Small intestine (tissue), 7 donors: ENCODE data around the gene CITED2. TPM values are rescaled to one million over a fixed set of nuclear protein-coding genes. Genes with fewer than 3 reads are reported as not detected.
"Not testable (repeated sequence)": the region's sequence is repeated elsewhere in the genome, so short reads cannot be mapped to it uniquely, and the experiment has no call there.

ENCODE experiments used
- DNase-seq, 2 donors: peaks; one replicate each; pipeline versions ENCODE4 v3.0.0 to v3.0.0-alpha.2; 2013
- FAIRE-seq: peaks from 2 replicates; lab custom pipeline; 2012; peaks lifted over from hg19 to GRCh38; lab: Jason Lieb, UNC
- H3K27ac ChIP-seq, 3 donors: one replicate each; pipeline ENCODE4 v1.5.1; 2013; ENCODE audit warnings: low read length in 2 of 3, mild to moderate bottlenecking in 2 of 3, control low read depth in 1 of 3, inconsistent platforms in 1 of 3, low read depth in 1 of 3, moderate library complexity in 1 of 3
- H3K27me3 ChIP-seq, 3 donors: one replicate each; pipeline ENCODE4 v1.6.1; 2013; ENCODE audit warnings: low read length in 3 of 3, inconsistent platforms in 1 of 3; ENCODE audit not compliant: control insufficient read depth in 3 of 3, insufficient read depth in 3 of 3
- H3K36me3 ChIP-seq, 3 donors: one replicate each; pipeline ENCODE4 v1.6.1; 2013; ENCODE audit warnings: low read length in 3 of 3, inconsistent platforms in 1 of 3, low read depth in 1 of 3, mild to moderate bottlenecking in 1 of 3, moderate library complexity in 1 of 3; ENCODE audit not compliant: control insufficient read depth in 3 of 3, insufficient read depth in 2 of 3
- H3K4me1 ChIP-seq, 3 donors: one replicate each; pipeline ENCODE4 v1.6.1; 2013; ENCODE audit warnings: low read length in 2 of 3, inconsistent platforms in 1 of 3, low read depth in 1 of 3, mild to moderate bottlenecking in 1 of 3, moderate library complexity in 1 of 3; ENCODE audit not compliant: control insufficient read depth in 3 of 3, insufficient read depth in 2 of 3
- H3K4me3 ChIP-seq, 3 donors: one replicate each; pipeline ENCODE4 v1.5.1; 2013; ENCODE audit warnings: low read length in 3 of 3, control low read depth in 1 of 3, inconsistent platforms in 1 of 3, low read depth in 1 of 3, mild to moderate bottlenecking in 1 of 3, moderate library complexity in 1 of 3
- H3K9me3 ChIP-seq, 2 donors: one replicate each; pipeline ENCODE4 v1.6.1; 2013; ENCODE audit warnings: low read depth in 1 of 2, low read length in 1 of 2; ENCODE audit not compliant: control insufficient read depth in 2 of 2, insufficient read depth in 1 of 2
- WGBS, 3 donors: extraction: QIAGEN DNeasy Blood & Tissue Kit; methylation state at CpG; one replicate each; pipeline ENCODE4 v1.1.7; 2013; 5-methylcytosine and 5-hydroxymethylcytosine counted together
- polyA plus RNA-seq, 4 donors: library from polyadenylated mRNA; stranded (reverse) in 3 of 4; unstranded in 1 of 4; fragments of 200-250 nt in 3 of 4; fragments of 120-200 nt in 1 of 4; gene quantifications; one replicate each; pipeline versions ENCODE4 v1.2.1 to v1.2.3, GENCODE V29; 2013
- donor health status: healthy with polysubstance abuse.
- donor health status: control.
- donor health status: control.
- donor health status: Bipolar disorder and iron deficiency.
- donor health status: healthy.

Gene CITED2
- polyA plus RNA-seq, 4 donors: 21.1 to 105 (median 31.5) TPM

DNA sequence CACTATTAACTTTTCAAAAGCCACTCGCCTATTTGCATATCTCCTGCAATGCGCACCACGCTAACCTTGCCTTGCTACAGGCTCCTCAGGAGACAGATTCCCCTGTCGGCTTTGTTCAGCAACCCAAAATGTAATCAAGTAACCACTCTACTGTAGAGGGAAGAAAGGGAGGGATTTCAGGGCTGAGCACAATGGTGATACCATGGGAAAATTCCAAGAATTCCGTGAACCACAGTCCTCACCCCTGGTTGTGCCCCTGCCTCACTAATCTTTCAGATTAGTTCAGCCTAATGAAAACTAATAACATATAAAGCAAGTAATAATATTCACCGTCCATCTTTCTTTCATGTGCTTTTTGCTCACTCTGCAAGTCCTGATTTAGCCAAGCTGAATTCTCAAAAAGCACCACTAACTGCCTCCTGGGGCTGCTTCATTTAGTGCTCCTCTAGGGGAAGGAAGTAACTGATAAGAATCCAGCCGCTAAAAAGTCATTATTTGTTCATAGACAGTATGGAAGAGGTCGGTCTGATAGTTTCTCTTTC lies 6.6 kb downstream of the CITED2 start:
- Histone ChIP-seq H3K27me3 (no peaks in the 10 kb centered on the region), H3K4me3 (no peak overlapping the region), H3K4me1 (peaks cover 0 to 20% (median 0%) of the 10 kb centered on the region in 3 donors), H3K36me3 (peaks cover 0 to under 1% (median 0%) of the 10 kb centered on the region in 3 donors), H3K9me3 (no peaks in the 10 kb centered on the region), H3K27ac (no peak overlapping the region)
- 64 to 69% (median 69%) methylated on average over 8 of the region's 8 CpGs for WGBS, 3 donors
- FAIRE-seq (no peak), DNase-seq (no peak)

DNA sequence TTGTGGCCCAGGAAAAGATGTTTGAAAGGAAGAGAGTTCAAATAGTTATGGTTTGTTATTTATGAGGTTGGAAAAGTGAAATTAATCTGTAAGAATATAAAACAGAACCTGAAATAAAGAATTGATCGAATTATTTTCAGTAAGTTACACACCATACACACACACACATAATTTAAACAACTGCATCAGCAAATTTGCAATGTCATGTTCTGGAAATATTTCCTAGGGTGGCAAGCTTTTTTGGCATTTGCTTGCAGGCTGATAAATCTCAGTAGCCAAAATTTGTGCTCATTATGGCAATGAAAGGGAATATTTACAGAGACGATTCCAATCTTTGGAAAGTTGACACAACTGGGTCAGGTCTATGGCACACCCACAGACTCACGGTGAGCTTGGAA lies 9.5 kb downstream of the CITED2 start:
- no peaks in the 10 kb centered on the region for H3K27me3 ChIP-seq
- WGBS, 3 donors: 57 to 72% (median 58%) methylated on average over 3 of the region's 3 CpGs
- H3K9me3 ChIP-seq: no peaks in the 10 kb centered on the region
- H3K4me1 ChIP-seq: peaks cover 0 to 12% (median 0%) of the 10 kb centered on the region in 3 donors
- FAIRE-seq (no peak), DNase-seq (no peak)
- H3K27ac ChIP-seq: no peak overlapping the region
- no peak overlapping the region for H3K4me3 ChIP-seq
- no peaks in the 10 kb centered on the region for H3K36me3 ChIP-seq

DNA sequence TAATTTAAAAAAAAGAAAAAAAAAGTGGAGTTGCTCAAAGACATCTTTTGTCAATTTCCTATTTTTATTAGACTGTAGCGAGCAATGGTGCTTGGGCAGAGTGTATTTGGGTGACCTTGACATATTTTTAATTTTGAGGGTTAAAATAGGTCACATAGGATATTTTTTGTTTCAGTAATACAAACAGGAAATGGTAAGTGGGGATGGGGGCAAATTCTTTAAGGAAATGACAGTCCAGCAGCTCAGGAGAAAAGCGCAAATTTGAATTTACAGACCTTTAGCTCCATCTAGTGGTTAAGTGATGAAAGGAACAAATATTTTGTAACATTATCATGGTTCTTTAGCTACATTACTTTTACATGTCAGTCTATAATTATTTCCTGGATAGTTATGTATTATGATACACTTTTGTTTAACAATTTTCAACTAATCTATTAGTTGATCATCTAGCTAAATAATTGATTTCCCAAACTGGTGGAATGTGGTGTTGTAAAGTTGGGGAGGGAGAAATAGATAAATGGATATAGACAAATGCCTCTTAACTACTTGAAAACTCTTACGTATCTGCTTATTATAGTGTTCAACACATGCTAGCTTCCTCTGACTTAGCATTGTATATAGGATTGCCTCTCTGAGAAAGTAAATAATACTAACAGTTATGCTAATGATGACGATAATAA lies 10.0 kb downstream of the CITED2 start:
- no peak overlapping the region for H3K4me3 ChIP-seq
- DNase-seq: peak; percentile 59 to 65
- no peaks in the 10 kb centered on the region for H3K36me3 ChIP-seq
- peak; percentile 47 for FAIRE-seq
- H3K9me3 ChIP-seq: no peaks in the 10 kb centered on the region
- 47 to 60% (median 56%) methylated on average over 4 of the region's 4 CpGs for WGBS, 3 donors
- H3K4me1 ChIP-seq: peaks cover 0 to 8% (median 0%) of the 10 kb centered on the region in 3 donors
- H3K27me3 ChIP-seq: no peaks in the 10 kb centered on the region
- H3K27ac ChIP-seq: no peak overlapping the region

DNA sequence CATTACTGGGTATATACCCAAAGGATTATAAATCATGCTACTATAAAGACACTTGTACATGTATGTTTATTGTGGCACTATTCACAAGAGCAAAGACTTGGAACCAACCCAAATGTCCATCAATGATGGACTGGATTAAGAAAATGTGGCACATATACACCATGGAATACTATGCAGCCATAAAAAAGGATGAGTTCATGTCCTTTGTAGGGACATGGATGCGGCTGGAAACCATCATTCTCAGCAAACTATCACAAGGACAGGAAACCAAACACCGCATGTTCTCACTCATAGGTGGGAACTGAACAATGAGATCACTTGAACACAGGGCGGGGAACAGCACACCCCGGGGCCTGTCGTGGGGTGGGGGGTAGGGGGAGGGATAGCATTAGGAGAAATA lies 10.7 kb downstream of the CITED2 start:
- H3K27ac ChIP-seq, H3K27me3 ChIP-seq, H3K9me3 ChIP-seq, DNase-seq, H3K4me1 ChIP-seq, H3K36me3 ChIP-seq, FAIRE-seq, H3K4me3 ChIP-seq: not testable (repeated sequence)
- 82 to 93% (median 86%) methylated on average over 5 of the region's 5 CpGs for WGBS, 3 donors

DNA sequence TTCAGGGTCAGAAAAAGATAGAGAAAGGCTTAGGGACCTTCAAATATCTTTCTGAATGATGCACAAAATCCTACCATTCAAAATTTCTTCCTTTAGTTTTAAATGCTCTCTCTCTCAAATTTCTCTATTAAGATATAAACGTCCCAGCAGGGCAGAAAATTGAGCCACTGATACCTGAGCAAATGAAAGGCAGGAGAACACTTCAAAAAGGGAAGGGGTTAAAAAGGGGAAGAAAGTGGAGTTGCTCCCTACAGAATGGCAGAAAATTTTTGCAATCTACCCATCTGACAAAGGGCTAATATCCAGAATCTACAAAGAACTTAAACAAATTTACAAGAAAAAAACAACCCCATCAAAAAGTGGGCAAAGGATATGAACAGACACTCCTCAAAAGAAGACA lies 11.3 kb downstream of the CITED2 start:
- H3K4me3 ChIP-seq, H3K4me1 ChIP-seq, H3K36me3 ChIP-seq, H3K27ac ChIP-seq, DNase-seq, FAIRE-seq, H3K27me3 ChIP-seq, H3K9me3 ChIP-seq: not testable (repeated sequence)
- 72 to 88% (median 75%) methylated on average over 1 of the region's 1 CpG for WGBS, 3 donors

DNA sequence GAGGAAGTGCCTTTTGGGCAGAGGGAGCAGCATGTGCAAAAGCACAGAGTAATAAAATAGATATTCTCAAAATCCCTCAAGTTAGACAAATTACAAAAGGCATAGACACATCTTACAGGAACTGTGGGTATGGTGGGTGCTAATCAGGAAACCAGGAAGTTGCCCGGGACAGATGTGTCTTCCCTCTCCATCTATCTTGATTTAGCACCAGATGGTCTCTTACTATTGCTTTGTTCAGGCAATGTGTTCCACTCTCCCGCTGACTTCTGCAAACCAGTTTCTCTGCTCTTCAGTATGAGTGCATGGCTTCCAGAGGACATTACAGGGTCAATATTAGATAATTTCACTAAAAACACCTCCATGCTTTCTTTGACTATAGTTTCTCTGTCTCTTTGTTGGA lies 13.2 kb downstream of the CITED2 start:
- H3K9me3 ChIP-seq: peaks cover 0 to 4% of the 10 kb centered on the region in 2 donors
- WGBS, 3 donors: 57 to 82% (median 79%) methylated on average over 2 of the region's 2 CpGs
- no peak for FAIRE-seq
- no peak overlapping the region for H3K4me3 ChIP-seq
- no peaks in the 10 kb centered on the region for H3K4me1 ChIP-seq
- no peak overlapping the region for H3K27ac ChIP-seq
- DNase-seq: no peak
- no peaks in the 10 kb centered on the region for H3K36me3 ChIP-seq
- no peaks in the 10 kb centered on the region for H3K27me3 ChIP-seq

DNA sequence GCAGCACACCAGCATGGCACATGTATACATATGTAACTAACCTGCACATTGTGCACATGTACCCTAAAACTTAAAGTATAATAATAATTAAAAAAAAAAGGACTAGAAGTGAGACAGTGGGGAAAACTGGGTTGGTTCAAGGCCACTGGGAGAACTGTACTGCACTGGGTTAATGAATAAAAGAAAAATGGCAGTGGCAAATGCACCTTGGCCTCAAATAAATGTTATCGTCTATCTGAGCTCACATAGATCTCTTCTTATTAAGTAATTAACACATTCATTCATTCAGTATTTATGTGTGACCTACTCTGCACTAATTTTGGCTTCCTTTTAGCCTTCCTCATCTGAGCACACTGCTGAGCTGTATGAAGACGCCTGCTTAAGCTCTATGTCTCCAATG lies 17.5 kb downstream of the CITED2 start:
- Histone ChIP-seq H3K27me3 (no peaks in the 10 kb centered on the region), H3K4me3 (no peak overlapping the region), H3K4me1 (no peaks in the 10 kb centered on the region), H3K36me3 (no peaks in the 10 kb centered on the region), H3K27ac (no peak overlapping the region), H3K9me3 (peaks cover 0 to 11% of the 10 kb centered on the region in 2 donors)
- WGBS, 3 donors: 45 to 74% (median 52%) methylated on average over 2 of the region's 2 CpGs
- FAIRE-seq (no peak), DNase-seq (peak; percentile 51 to 73)

DNA sequence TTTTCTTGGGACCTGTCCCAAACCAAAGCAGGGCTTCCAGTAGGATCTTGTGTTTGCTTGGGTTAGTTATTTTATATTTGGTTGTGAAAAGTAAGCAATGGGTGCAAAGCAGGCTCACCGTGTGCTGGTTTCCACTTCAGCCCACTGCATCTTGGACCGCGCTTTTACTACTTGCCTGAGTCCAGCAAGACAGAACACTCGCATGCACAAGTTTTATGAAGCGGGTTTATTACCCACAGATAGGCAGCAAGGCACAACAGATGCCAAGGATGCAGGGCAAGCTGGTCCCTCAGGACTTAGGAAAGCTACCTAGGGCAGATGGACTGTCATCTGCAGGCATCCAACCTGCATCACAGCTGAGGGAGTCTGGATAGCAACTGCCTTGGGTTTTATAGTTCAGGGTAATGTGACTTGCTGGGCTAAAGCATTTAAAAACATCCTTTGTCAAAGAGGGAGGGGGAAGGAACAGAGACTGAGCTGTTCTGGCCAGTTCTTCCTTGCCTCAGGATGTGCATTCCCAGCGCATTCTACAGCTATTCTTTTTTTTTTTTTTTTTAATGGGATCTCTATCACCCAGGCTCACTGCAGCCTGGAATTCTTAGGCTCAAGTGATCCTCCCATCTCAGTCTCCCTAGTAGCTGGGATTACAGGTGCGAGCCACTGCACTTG lies 18.5 kb downstream of the CITED2 start:
- DNase-seq (no peak), FAIRE-seq (no peak)
- WGBS, 3 donors: 90 to 94% (median 91%) methylated on average over 7 of the region's 7 CpGs
- peaks cover 0 to 11% of the 10 kb centered on the region in 2 donors for H3K9me3 ChIP-seq
- H3K36me3 ChIP-seq: no peaks in the 10 kb centered on the region
- no peaks in the 10 kb centered on the region for H3K4me1 ChIP-seq
- no peaks in the 10 kb centered on the region for H3K27me3 ChIP-seq
- H3K27ac ChIP-seq: no peak overlapping the region
- H3K4me3 ChIP-seq: no peak overlapping the region
